HG03565 (cell line): ENCODE data around the gene OTUD5.
"Not testable (repeated sequence)": the region's sequence is repeated elsewhere in the genome, so short reads cannot be mapped to it uniquely, and the experiment has no call there.

Experiments used
- ATAC-seq: cut with Tn5 transposase; IDR thresholded peaks from one replicate; pipeline ENCODE4 v1.9.1; 2021; ENCODE audit warnings: mild to moderate bottlenecking, moderate library complexity; ENCODE audit not compliant: unreplicated experiment

OTUD5 gene, protein sequence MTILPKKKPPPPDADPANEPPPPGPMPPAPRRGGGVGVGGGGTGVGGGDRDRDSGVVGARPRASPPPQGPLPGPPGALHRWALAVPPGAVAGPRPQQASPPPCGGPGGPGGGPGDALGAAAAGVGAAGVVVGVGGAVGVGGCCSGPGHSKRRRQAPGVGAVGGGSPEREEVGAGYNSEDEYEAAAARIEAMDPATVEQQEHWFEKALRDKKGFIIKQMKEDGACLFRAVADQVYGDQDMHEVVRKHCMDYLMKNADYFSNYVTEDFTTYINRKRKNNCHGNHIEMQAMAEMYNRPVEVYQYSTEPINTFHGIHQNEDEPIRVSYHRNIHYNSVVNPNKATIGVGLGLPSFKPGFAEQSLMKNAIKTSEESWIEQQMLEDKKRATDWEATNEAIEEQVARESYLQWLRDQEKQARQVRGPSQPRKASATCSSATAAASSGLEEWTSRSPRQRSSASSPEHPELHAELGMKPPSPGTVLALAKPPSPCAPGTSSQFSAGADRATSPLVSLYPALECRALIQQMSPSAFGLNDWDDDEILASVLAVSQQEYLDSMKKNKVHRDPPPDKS

DNA sequence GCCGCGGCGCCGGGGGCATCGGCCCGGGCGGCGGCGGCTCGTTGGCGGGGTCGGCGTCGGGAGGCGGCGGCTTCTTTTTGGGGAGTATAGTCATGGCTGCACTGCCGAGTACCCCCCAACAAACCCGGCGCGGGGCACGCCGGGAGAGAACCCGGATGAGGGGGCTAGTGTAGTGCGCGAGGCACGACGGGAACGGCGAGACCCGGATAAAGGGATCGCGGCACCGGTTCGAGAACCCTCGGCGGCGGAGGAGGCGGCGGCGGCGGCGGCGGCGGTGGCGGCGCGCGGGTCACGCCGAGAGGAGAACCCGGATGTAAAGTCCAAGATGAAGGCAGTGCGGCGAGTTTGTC is at the start of gene OTUD5:
Gene OTUD5 (minus strand): TSS at position 131 of the 350 bp plus-strand sequence. CDS start 37 bp downstream, at position 94.
- ATAC-seq = peak; percentile 22

DNA sequence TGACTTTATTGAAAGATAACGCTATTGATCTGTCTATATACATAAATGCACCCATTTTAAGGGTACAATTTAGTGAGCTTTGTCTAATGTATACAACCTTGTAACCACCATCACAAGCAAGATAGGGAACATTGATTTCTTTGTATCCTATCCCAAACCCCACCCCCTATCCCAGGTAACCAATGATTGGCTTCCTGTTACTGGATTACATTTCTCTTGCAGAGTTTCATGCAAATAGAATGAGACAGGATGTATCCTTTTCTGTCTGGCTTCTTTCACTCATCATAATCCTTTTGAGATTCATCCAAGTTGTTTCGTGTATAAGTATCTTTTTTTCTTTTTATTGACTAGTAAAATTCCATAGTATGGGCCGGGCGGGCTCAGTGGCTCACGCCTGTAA is 46.3 kb upstream of the OTUD5 start:
- ATAC-seq = no peak

DNA sequence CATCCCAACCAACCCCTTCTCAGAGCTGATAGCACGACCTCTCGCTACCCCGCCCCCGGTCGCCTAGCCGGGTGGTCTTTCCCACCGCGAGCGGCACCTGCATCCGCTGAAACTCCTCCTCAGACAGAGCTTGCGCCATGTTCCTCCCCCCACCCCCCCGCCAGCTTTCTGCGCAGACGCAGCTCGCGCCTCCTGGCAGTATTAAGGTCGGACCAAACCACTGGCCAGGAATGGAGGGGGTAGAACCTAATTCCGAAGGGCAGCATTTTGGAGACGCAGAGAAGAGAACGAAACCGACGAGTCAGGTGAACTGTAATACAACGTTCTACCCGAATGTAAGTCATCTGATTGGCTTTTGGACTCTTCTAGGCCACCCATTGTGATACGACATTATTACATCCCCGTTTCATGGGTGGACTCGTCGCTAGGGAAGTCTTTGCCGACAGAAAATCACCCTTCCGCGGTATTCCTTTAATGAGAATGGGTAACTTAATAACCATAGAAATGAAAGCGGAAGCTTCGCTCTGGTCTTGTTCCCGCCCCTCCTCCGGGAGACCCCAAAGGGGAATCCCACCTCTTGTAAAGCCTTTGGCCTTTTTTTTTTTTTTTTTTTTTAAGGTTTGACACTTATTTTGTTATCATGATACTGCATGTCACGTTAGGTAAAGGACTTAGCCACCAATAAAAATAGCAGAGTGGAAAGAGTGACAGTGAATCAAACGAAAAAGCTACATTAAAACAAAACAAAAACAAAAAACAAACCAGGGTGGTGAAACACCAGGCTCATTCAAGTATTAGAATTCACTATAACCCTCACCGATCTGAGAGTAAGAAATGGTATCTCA is 44.9 kb upstream of the OTUD5 start, which contains the start of gene GRIPAP1:
Gene GRIPAP1 (minus strand): TSS at position 174 of the 845 bp plus-strand sequence. CDS start 35 bp downstream, at position 139.
- peak; percentile 88 for ATAC-seq

DNA sequence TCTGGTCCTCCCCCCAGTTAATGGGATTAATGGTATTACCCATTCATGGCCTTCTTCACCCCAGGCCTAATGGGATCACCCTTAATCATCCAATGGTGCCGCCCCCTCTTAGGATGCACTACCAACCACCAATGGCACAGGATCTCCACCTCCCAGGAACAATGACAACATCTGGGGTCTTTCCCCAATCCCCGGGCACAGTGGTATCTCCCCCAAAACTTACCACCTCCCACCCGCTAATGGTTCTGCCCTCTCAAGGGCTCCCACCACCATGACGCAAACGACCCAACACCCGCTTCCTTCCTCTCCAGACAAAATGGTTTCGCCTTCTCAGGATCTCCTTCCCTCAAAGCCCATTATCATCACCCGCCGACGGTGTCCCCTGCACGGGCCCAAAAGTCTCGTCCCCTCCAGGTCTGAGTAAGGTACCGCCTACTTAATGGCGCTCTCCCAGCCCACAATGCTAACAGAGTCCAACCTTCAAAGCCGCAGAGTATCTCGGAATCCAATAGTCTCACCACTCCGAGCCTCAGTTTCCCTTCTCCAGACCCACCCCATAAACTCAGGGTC is 44.2 kb upstream of the OTUD5 start:
- no peak for ATAC-seq

DNA sequence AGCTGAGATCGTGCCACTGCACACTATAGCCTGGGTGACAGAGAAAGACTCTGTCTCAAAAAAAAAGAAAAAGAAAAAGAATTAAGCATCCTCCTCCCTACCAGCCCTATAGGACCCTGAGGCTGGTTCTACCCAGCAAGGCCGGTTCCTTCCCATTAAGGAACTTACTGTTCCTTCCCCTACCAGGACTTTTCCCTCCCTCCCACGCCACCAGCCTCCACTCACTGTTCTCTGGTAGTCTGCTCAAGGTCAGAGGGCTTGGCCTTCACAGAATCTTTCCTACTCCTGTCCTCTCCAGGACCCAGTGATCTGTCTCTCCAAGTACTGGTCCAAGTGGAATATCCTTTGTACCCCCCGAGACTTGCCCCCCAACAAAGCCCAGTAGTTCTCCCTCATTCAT is 43.2 kb upstream of the OTUD5 start:
- ATAC-seq = no peak

DNA sequence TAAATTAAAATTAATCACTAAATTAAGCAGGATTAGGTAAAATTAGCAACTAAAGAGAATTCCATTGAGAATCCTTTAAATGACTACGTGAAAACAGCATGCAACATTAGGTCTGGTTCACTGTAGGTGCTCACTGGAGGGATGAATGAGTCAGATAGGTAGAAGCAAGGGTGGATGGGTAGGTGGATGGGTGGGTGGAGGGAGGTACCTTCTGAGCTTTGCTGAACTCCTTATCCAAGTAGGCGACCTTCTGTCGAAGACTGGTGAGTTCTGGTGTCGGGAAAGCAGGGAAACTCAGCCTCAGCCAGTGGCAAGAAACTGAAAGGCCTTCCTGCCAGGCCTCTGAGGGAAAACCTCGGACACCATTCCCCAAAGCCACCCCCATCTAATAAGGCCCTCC is 41.6 kb upstream of the OTUD5 start:
- ATAC-seq = no peak

DNA sequence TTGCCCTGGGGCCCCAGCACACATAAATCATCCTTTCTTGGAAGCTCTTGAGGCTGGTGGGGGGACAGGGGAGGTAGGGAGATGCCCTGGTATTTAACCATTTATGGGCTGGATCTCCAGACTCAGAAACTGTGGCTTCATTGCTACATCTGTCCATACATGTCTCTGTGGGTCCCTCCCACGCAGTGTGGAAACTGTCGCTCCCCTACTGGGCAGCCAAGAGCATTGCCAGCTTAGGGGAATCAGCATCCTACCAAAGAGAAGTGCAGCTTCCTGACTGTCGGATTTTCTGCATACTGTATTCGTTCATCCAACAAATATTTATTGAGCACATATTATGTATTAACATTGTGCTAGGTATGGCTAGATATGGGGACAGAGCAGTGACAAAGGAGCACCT is 41.0 kb upstream of the OTUD5 start:
- no peak for ATAC-seq

DNA sequence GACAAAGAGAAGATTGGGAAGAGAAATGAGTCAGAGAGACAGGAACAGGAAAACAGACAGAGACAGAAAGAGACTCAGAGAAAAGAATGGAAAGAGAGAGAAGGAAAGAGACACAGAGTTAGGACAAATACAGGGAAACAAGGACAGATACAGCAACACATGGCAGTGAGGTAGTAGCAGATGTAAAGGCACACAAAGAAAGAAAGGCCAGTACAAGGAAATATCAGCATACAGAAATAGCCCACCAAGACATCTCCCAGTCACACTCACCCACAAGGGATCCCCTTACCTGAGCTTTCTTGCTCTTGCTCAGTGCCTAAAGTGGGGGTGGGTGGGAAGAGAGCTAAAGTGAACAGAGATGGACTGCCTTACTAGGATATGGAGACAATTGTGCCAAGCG is 40.5 kb upstream of the OTUD5 start:
- no peak for ATAC-seq

DNA sequence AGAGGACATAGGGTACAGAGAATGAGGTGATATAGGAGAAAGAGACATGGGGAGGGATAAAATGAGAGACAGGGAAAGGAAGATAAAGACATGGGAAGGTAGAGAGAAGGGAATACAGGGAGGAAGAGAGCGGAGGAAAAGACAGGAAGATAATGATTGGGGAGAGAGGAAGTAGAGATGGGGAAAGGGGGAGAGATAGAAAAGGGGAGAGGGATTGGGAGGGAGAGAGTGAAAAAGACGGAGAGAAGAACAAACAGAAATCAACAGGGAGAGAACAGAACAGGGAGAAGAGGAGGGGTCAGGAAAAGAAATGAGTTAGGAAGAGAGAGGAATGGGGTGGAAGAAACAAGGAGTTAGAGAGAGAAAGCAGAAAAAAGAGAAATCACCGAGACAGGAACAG is 40.0 kb upstream of the OTUD5 start:
- ATAC-seq = no peak

DNA sequence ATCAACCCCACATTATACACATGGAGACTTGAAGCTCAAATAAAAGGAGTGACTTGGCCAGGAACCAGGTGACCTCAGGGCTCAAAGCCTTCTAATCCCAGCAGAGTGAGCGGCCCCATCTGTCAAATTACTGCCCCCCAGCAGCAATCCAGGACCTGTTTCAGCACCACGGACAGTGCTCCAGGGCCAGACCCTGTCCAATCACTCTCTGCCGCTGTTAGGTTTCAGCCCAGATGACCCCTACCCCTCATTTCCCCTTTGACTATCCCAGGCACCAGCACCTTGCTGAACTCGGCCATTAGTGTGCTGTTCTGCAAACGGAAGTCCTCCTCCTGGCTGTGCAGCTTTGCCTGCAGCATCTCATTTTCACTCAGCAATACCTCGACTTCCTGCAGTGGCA is 39.6 kb upstream of the OTUD5 start:
- ATAC-seq = no peak

DNA sequence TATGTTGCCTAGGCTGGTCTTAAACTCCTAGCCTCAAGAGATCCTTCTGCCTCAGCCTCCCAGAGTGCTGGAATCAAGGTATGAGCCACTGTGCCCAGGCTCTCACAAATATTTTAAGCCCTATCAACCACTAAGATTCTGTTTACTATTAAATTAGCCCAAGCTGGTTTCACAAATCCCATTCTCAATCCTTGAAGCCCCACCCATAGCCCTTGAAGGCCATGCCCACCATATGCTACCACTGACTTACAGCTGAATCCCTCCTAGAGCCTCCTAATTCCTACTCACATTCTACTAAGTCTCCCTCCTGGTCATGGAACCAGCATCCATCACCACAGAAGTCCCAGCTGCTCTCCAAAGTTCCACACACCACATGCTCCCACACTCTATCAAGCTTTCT is 34.9 kb upstream of the OTUD5 start:
- ATAC-seq = no peak

DNA sequence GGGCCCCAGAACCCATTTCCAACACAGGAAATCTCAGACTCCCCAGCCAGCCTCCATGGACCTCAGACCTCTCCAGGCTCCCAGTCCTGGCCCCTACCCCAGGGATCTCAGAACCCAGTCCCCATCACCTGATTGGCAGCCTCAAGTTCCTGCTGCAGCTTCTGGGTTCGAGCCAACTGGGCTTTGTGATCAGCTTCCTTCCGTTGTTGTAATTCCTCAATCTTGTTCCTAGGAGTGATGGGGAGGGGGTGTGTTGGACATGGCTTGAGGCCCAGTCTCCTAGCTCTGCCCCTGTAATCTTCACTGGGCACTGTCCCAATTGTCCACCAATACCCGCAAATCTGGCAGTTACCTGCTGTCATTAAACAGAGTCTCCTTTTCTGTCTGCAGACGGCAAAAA is 32.1 kb upstream of the OTUD5 start:
- ATAC-seq = no peak

DNA sequence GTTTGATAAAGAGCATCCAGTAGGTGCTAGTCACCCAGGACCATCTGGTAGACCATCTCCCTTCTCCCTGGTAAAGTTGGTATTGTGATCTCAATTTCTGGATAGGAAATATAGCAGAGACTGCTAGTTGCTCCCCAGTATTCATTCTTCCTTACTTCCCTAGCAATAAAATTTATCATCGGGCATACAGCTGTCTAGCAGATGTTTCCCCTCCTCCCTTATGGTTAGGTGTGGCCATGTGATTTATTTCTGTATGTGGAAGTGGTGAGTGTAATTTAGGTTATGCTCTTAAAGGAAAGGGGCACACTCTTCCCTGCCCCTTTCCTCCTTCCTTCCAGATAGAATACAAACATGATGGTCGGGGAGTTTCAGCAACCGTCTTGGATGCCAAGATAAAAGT is 26.5 kb upstream of the OTUD5 start:
- ATAC-seq = no peak

DNA sequence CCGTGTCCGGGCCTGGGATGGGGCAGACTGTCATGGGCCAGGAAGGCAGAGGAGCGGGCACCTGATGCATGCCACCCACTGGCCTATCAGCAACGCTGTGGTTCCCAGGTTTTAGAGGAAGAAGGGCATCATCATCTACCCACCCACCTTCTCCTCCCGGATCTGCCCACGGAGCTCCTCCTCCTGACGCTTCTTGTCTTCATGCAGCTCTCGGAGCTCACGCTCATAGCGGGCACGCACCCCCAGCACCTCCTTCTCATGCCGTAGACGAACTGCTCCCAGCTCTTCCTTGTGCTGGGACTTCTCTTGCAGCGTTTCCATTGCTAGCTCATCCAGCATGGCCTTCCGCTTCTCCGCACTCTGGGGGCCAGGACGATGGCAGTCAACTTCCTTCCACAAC is 25.7 kb upstream of the OTUD5 start:
- ATAC-seq = no peak

DNA sequence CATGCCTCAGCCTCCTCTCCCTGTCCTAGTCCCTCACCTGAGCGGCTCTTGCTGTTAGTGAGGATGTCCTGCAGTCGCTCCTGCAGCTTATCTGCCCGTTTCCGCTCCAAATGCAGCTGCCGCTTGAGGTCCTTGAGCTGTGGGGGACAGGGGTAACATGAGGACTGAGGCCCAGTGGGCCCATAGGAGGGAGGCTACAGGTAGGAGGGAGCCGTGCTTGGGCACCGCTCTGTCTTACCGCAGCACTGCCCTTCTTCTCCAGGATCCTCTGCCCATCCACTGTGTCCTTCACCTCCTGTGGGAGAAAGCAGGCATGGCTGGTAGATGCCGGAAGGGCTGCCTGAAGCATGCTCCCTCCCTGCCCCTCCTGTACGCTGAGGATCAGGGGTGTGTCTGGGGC is 23.8 kb upstream of the OTUD5 start:
- ATAC-seq = no peak

DNA sequence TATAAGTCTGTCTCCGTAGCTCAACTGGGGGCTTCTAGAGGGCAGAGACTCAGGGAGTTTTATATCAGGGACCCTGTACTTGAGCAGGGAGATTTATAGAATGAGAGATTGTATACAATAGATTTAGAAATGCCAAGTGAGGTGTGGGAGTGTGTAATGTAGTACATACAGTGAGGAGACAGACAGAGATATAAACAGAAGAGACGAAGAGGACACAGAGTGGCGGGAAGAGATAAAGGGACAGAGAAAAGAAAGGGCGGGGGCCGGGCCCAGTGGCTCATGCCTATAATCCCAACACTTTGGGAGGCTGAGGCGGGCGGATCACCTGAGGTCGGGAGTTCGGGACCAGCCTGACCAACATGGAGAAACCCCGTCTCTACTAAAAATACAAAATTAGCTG is 22.9 kb upstream of the OTUD5 start:
- not testable (repeated sequence) for ATAC-seq

DNA sequence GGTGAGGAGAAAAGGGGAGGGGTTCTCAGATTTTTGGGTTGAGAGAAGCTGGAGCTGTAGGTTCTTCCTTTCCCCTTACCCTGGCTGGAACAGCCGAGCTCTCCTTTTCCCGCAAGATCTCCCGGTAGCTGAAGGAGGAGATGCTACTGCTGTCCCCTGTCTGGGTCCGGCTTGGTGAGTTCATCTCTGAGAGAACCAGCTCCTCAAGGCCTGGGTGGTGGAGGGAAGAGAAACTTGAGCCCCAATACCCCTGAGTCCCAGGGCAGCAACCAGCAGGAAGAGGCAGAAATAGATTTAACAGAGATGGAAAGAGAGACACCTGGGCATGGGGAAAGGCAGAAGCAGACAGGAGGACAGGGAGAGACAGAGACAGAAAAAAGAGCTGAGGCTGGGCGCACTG is 20.8 kb upstream of the OTUD5 start:
- no peak for ATAC-seq

DNA sequence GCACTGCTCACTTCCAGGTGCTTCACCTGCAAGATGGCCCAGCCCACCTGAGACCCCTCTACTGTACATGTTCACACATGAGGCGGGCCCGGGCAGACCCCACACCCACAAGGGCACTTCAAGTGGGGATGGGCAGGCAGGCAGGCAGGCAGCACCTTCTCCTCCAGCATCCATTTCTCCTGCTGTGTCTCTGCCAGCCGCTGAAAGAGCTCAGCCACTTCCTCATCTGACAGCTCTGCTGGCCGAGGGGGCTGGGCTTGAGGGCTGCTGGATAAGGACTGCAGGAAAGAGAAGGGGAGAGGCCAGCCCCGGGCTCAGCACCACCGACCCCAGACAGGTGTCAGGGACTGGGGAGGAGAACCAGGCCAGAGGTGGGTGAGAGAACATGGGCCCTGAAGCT is 18.7 kb upstream of the OTUD5 start:
- no peak for ATAC-seq

DNA sequence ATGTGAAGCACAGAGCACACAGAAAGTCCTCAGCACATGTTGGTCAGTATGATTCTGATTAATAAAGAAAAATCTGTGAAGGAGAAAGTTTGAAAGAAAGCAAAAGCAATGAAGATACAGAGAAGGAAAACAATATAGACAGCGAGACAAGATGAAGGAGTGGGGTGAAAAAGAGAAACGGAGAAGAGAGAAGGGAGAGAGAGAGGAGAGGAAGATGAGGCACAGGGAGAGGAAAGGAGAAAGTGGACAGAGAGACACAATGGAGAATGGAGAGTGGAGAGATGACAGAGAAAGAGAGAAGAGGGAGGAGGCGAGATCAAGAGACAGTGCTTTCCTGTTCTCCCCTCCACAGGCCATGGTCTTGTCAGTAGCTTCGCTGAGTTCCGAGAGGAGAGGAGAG is 18.1 kb upstream of the OTUD5 start:
- ATAC-seq = no peak

DNA sequence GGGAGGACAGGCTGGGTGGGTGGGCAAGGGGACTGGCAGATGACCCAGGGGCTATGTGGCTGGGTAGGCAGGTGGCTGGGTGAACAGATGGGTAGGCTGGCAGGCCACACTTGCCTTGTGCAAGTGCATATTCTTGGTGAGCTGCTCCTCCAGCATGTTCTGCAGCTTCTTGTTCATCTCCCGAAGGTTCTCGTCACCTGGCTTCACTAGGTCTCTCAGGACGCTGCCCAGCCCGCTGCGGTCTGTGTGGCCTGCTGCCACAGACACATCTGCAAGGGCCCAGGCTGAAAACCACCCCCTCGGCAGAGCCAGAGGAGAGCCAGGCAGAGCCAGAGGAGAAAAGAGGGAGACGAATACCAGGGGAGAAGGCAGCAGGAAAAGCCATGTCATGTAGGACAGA is 17.6 kb upstream of the OTUD5 start:
- ATAC-seq = no peak

DNA sequence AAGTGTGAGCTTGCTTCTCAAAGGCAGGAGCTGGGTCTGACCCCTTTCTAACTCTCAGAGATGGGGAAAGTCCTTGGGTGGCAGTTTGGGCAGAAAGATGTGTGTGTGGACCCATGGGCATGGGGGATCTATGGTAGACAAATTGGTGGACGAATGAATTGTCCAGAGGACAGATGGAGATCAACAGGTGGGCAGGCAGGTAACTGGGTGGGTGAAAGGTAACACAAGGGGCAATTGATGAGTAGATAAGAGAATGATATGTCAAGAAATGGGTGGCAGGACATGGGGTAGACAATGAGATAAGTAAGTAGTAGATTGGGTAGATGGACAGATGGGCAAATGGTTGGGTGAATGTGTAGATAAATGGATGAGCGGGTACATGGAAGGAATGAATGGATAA is 17.2 kb upstream of the OTUD5 start:
- ATAC-seq = no peak

DNA sequence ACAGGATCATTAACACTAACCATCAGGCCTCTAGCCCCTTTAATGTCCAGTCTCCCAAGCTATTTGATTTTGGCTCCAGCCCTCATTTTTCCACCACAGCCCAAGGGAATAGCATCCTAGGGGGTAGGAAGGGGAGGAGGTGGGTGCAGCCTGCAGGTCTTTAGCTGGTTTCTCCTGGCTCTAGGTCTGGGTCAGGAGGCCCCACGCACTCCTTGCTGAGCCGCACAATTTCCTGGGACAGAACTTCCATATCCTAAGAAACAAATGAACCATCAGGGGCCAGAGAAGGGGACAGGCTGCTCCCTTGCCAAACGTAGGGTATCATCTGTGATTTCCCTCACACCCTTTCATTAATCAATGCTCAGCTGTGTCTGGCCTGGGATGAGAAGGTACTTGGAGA is 16.6 kb upstream of the OTUD5 start:
- ATAC-seq = no peak
